Colon (tissue), 2 donors: Measurements from ENCODE around the gene SIRPD.
"Not testable (repeated sequence)": the region's sequence is repeated elsewhere in the genome, so short reads cannot be mapped to it uniquely, and the experiment has no call there.

ENCODE experiments used
- FAIRE-seq: peaks from 2 replicates; lab custom pipeline; 2012; peaks lifted over from hg19 to GRCh38; lab: Jason Lieb, UNC
- donor health status: control.
- donor health status: control.

Gene SIRPD

DNA sequence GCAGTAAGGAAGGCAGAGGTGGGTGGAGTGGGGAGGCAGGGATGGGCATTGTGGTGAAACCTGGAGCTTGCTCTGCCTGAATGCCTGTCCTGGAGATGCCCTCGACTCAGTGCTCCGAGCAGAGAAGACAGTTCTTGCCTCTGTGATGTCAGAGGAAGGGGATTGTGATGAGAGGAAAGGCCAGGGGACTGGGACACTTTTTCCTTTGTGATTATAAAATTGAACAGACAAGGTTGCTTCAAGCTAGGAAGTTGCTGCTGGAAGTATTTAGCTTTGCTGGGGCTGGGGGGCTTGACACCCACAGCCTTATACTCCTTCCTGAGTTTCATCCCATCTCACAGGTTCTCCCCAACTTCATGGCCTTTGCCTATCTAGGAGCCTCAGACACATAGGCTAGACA lies at the start of gene SIRPD:
TSS of gene SIRPD (minus strand) at position 101 of the 400 bp plus-strand sequence. CDS start at position 49, 52 bp downstream.
- FAIRE-seq, result no peak

DNA sequence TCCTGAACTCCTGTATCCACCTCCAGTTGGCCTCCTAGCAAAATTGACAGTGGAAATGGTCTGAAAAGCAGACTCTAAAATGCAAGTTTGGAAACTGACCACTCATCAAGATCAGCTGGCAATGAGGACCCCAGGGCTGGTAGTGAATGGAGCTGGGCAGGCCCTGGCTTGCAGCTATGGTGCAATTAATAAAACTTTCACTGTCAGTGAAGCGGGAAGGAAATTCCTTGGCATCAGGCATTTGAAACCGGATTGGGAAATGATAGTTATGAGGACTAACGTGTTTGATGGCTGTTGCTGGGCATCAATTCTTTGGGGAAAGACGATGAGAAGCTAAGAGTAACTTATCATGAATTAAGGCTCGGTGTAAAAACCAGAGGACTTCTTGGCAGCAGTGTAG lies 43.2 kb upstream of the SIRPD start:
- FAIRE-seq, result no peak

DNA sequence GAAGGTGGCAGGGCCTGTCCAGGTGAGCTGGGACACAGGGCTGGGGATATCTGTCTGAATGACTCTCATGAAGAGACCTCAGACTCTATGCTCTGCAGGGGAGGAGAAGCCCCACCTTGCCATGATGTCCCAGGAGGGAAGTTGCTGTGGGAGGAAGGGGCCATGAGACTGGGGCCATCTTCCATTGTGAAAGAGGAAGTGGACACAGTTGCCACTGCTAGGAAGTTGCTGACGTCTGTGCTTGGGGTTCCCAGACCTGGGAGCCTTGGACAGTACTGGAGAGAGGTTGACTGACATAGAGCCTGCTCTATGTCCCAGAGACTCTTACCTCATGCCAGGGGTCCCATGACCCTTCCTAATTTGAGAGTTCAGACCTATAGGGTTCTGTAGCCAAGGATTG lies 37.8 kb upstream of the SIRPD start:
- FAIRE-seq, result no peak

DNA sequence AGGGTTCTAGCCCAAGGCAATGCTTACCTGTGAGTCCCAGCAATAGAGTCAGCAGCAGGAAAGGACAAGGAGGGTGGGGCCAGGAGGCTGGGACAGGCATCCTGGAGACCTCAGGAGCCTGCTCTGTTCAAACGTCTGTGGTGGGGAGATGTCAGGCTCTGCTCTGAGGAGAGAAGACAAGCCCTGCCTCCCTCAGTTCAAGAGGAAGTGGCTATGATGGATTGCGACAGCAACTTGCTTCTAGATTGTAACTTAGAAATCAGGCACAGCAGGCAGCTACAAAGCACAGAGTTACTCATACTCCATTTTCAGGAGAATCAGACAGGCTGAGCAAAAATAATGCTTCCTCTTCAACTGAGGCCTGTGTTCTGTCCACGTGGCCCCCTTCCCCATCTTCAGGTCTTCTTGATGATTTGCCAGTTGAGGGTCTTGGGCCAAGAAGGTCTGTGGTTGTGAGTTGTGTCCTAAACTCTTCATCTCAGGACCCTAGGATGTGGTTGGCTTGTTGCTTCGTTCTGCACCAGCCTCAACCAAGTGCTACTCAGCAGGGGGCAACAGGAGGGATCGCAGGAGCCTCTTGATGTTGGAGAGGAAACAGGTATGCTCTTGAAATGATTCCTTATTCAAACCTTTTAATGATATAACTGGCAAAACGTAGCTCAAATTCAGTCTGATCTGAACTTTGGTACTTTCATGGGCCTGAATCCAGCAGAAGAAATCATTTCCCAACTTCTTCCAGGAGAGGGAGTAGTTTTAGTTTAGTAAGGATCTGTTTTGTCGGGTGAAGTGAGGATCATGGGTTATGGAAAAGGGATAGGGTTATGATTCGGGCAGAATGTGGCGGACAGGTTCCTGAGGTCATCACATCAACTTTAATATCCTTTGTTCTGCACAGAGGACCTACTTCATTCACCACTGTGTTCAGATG lies 31.3 kb upstream of the SIRPD start:
- no peak for FAIRE-seq

DNA sequence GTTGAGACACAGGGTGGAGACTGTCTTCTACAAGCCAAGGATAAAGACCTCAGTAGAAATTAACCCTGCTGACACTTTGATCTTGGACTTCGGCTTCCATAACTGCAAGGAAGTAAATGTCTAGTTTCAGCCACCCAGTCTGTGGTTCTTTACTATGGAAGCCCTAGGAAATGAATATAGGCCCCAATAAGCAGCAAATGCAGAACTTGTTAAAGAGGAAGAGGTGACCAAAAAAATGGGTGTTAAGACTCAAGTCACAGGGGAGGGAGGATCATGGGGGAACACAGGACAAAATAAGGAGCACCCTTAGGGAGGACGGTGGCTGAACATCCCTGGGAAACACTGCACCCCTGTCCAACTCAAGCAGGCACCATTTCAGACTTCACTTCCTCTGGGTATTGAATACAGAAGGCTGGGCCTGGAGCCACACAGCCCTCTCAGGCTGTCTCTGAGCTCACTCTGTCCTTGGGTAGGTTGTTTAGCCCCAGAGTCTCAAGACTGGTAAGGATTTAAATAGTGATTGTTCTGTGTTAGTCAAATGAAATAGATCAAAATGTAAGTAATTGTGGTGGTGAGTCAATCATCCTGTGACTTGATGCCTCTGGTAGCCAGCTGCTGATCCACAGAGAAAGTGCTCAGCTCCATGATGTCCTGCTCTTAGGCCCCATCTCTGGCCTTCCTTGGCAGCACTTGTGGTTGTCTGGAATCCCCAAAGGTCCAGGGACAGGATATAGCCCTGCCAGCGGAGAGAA lies 30.5 kb upstream of the SIRPD start:
- FAIRE-seq, result no peak

DNA sequence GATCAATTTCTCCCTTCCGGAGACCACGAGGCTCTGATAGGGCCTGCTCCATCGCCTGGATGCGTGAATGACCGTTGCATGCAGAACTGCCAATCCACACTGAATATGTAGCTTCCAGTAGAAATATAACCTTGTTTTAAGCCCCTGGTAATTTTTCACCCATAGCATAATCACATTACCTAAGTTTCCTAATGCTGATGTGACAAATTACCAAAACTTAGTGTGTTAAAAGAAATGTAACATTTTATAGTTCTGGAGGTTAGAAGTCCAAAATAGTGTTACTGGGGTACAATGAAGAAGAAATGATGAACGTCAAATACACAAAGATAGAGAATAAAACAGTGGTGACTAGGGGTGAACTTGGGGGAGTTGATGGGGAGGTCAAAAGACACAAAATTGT lies 22.0 kb upstream of the SIRPD start:
- FAIRE-seq, result no peak

DNA sequence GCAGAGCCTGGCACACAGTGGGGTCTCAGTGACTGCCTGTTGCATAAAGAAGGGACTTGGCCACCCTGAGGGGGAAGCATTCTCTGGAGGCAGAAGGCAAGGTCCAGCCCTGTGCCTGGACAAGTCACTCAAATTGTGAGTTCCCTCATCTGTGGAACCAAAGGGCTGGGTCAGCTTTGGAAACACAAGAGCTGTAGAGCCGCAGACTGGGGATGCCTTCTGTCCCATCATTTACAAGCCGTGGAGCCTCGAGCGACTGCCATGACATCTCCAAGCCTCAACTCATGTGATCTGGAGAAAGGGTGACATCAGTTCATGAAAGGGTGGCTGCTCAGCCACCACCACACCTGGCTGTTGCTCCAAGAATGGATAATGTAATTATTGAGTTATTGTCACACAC lies 20.4 kb upstream of the SIRPD start:
- FAIRE-seq, result no peak

DNA sequence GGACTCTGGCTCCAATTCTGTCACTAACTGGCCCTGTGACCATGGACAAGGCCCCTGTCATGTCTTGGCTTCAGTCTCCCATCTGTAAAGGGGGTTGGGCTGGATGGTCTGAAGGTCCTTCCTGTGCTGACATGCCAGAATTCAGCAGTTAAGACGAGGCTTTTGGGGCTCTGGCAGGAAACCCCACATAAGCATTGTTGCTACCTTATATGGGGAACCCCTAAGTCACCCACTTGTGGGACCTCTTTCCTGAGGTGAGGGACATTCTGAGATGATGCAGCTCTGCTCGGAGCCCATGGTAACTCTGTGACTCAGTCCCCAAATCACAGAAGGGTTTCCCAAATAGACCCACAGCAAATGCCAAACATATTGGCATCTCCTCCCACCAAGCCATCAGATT lies 19.8 kb upstream of the SIRPD start:
- not testable (repeated sequence) for FAIRE-seq

DNA sequence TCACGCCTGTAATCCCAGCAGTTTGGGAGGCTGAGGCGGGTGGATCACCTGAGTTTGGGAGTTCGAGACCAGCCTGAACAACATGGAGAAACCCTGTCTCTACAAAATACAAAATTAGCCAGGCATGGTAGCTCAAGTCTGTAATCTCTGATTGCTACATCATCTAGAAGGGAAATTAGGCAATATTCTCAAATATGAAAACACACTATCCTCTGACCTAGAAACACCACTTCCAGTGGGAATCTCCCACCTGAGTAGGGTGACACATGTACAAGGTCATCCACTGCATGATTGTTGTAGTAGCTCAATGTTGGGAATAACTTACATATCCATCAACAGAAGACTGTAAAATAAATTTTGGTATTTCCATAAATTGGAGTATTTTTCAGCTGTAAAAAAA lies 19.1 kb upstream of the SIRPD start:
- no peak for FAIRE-seq

DNA sequence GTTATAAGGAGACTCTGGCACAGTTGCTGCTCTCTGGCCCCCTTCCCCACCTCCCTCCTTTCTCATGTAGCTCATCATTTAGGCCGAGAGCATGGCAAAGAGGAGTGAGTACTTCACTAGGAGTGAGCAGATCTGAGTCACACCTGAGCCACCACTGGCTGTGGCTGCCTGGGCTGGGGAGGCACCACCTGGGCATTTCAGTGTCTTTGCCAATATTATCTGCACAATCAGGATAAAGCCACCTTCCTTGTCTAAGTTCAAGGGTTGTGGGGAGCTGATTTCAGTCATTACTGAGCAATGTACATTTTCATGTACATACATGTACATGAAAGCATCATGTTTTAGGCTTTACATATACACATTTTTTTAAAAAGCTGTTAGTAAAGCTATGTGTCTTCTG lies 18.5 kb upstream of the SIRPD start:
- not testable (repeated sequence) for FAIRE-seq

DNA sequence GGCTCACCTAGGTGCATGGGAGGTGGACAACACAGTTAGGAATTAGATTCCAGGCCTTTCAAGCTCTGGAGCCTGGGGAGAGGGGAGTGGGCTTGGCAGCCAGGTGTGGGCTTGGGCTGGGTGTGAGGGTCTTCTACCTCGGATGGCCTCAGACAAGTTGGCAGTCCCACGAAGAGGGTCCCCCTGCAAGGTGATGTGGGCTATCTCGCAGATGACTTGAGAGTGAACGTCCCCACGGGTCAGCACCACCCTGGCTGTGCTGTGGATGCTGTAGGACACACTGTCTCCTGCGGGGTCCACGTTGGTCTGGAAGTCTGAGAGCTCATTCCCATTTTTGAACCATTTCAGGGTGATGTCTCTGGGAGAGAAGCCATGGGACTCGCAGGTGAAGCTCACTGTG lies 14.1 kb upstream of the SIRPD start:
- FAIRE-seq, result not testable (repeated sequence)

DNA sequence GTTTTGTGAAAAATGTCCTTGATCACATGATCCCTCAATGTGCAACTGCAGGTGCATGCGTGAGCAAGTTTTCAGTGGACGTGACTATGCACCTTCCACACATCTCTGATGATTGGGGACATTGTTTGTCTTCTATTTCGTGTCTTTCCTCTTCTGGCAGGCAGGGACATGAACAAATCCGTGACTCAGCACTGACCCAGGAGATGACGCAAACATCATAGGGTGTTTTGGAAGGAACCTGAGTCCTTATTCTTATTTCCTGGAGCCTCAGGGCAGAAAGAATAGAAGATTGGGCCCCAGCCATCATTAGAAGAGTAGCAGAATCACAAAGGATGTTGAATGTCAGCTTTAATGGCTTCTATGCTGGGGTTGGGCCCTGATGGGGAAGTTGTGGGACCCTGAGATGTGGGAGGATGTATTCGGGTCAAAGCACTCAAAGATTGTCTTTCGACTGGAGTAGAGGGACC lies 11.9 kb upstream of the SIRPD start:
- no peak for FAIRE-seq

DNA sequence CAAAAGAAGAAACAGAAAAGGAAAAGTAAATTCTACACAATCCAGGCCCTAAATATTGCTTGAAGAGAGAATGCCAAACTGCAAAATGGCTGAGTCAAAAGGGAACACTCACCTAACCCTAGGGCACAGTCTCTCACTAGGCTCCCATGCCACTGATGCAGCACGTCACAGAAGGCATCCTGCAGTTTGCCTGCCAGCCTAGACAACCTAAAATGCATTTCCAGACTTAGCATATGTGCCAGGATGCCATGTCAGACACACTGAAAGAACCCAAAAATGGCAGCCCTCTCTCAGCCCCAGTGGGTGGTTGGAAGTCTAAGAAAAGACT lies 10.6 kb upstream of the SIRPD start:
- FAIRE-seq, result no peak

DNA sequence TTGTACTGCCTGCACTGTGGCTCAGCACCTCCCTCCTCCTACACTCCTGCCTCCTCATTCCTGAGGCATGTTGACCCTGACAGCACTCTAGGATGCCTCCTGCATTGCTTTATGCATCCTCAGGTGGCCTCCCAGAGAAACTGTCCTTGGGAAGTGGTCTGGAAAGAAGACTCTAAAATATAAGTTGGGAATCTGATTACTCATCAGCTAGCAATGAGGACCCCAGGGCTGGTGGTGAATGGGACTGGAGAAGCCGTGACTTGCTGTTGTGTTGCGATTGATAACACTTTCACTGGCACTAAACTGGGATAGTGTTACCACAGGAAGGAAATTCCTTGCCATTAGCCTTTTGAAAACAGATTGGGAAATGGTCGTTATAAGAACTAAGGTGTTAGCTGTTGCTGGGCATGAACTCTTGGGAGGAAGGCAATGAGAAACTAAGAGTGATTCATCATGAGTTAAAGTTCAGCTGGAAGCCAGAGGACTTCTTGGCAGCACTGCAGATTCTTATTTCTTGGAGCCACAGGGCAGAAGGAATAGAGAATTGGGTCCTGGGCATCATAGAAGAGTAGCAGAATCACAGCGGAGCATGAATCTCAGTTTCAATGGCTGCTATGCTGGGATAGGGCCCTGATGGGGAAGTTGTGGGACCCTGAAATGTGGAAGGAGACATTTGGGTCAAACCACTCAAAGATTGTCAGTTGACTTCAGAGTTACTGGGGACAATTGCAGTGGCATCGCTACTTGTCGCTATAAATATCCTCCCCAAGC lies 10.1 kb upstream of the SIRPD start:
- no peak for FAIRE-seq

DNA sequence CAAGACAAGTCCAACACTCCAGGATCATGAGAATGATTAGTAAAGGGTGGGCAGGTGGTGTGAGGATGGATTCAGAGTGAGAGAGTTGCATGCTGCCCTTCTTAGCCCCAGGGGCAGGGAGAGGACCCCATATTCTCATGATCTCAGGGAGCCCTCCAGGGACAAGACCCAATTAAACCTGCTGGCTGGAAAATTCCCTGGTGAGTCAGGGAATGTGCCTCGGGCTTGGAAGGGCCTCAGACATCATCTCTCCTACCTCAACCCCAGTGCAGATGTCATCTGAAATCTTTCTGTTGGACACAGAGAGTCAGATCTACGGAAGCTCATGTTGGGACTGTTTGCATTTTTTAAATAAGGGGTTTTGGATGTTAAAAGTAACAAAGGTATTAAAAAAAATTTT lies 9.2 kb upstream of the SIRPD start:
- no peak for FAIRE-seq

DNA sequence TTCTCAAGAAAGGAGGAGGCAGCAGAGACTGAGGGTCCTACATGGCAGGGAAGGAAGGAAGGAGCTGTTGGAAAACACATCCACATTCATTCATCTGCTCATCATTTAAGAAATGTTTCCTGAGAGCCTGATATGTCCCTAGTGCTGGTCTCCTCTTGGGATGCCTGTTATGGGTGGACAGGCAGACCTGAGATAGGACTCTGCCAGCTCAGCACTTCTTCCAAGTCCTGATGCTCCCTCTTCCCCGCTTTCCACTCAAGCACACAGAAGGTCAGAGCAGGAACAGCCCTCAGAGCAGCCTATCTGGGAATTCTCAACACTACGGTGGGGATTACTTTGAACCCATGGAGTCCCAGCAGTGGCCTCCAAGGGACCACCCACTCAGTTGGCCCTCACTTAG lies 8.0 kb upstream of the SIRPD start:
- FAIRE-seq, result no peak

DNA sequence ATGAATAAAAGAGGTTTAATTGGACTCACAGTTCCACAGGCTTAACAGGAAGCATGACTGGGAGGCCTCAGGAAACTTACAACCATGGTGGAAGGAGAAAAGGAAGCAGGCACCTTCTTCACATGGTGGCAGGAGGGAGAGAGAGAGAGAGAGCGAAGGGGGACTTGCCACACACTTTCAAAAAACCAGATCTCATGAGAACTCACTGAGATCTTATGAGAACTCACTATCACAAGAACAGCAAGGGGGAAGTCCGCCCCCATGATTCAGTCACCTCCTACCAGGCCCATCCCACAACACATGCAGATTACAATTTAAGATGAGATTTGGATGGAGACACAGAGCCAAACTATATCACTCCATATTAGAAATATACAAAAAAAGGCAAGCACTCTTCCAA lies 6.1 kb upstream of the SIRPD start:
- no peak for FAIRE-seq

DNA sequence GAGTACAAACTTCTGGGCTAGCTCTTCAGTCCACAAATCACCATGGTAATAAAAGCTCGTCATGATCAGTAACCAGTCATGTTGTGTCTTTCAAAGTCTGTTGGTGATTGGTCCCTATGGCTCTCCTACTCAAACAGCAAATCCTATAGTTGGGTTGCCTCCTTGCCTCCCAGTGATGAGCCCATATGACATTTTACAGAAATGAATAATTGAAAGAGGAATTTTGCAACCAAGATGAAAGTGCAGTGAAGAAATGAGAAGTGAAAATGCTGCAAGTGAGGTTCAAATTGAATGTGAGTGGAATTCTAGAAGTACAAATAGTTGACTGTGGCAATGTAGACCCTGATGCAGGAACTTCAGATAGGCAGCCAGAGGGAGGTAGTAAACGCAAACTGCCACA lies 5.1 kb upstream of the SIRPD start:
- no peak for FAIRE-seq

DNA sequence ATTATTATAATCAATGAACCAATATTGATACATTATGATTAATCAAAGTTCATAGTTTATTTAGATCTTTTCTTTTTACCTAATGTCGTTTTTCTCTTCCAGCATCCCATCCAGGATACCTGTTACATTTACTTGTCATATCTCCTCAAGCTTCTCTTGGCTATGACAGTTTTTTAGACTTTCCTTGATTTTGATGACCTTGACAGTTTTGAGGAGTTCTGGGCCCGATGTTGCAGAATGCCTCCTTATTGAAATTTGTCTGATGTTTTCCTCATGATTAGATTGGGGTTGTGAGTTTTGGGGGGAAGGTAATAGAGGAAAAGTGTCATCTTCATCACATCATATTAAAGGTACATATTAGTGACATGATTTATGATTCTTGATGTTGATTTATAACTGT lies 3.8 kb upstream of the SIRPD start:
- no peak for FAIRE-seq

DNA sequence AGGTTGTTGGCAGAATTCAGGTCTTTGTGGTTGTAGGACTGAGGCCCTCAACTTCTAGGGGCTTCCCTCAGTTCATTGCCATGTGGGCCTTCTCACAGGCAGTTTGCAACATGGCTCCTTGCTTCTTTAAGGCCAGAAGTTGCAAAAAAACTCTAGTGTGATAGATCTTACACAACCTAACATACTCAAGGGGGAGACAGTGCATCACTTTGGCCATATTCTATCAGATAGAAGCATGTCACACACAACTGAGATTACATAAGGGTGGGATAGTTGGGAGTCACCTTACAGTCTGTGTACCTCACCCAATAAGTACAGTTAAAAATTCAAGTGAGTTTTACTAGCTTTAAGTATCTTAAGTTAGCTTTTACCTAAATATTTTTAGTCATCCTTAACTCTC lies 1.6 kb downstream of the SIRPD start:
- FAIRE-seq, result no peak

DNA sequence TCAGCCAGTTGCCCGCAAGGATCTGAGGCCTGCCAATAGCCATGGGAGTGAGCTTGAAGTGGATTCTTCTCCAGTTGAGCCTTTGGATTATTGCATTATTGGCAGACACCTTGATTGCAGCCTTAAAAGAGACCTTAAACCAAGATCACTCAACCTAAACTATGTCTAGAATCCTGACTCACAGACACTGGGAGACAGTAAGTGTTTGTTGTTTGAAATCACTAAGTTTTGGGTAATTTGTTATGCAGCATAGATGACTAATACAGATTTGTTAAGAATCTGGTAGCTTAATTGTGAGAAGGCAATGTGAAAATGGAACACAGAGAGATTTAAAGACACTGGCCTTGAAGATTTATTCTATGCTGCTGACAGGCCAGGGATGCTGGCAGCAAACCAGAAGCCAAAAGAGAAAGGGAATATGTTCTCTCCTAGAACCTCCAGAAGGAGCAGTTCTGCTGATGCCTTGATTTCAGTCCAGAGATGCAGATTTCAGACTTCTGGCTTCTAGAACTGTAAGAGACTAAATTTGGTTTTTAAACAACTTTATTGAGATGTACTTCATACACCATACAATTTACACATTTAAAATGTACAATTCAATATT lies 17.6 kb downstream of the SIRPD start:
- no peak for FAIRE-seq

DNA sequence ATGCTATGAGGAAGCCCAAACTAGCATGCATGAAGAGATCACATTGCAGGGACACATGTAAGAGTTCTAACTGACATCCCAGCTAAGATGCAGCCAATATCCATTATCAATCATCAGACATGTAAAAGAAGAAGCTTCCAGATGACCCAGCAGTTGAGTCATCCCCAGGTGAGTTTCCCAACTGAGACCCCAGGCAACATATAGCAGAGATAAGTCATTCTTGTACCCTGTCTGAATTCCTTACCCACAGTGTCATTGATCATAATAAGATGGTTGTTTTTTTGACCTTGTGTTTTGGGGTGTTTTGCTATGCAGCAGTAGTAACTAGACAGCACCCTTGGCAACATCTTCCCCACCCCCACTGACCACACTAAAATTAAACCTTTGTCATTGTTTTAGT lies 18.9 kb downstream of the SIRPD start:
- no peak for FAIRE-seq

DNA sequence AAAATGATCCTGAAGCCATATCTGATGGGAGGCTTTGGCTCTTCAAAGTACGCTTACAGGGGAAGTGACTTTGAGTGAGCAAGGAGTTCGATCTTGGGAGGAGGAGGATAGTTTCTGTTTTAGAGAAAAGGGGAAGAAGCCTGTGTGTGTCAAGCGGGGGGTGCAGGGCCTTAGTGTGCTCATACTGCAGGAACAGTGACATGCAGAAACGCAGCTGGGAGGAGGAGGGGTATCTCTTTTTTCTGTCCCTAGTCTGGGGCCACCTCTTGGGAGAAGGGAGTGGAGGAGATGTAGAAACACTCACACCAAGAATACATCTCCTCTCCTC lies 19.8 kb downstream of the SIRPD start:
- FAIRE-seq, result no peak
